Stimulated activated CD8-positive, alpha-beta memory T cell treated with anti-CD3 and anti-CD28 coated beads, Interleukin-12 subunit alpha, Interleukin-12 subunit beta, amount 100 ng/mL, for 24 hours (primary cell): Measurements from ENCODE around the gene GPBP1.
"Not testable (repeated sequence)": the region's sequence is repeated elsewhere in the genome, so short reads cannot be mapped to it uniquely, and the experiment has no call there.

ENCODE experiments used
- DNase-seq: peaks from one replicate; pipeline ENCODE4 v3.0.0-alpha.2; 2020; ENCODE audit errors: extremely low read depth

Gene GPBP1

GRCh38 chr5:57176350-57176857, 2.5 kb downstream of the GPBP1 start:
- no peak for DNase-seq

- DNase-seq, result no peak
Measured at GRCh38 chr5:57177479-57178156, 3.8 kb downstream of the GPBP1 start.

GRCh38 chr5:57178238-57178637, 4.4 kb downstream of the GPBP1 start:
- not testable (repeated sequence) for DNase-seq

- DNase-seq, result no peak
Measured at GRCh38 chr5:57179262-57180200, 5.7 kb downstream of the GPBP1 start.

GRCh38 chr5:57181154-57181553, 7.3 kb downstream of the GPBP1 start:
- DNase-seq, result no peak

GRCh38 chr5:57184322-57184721, 10.5 kb downstream of the GPBP1 start:
- no peak for DNase-seq

- no peak for DNase-seq
Measured at GRCh38 chr5:57185313-57185712, 11.5 kb downstream of the GPBP1 start.

- no peak for DNase-seq
Measured at GRCh38 chr5:57186194-57186593, 12.3 kb downstream of the GPBP1 start.

GRCh38 chr5:57187977-57188376, 14.1 kb downstream of the GPBP1 start:
- not testable (repeated sequence) for DNase-seq

- no peak for DNase-seq
Measured at GRCh38 chr5:57189515-57189914, 15.7 kb downstream of the GPBP1 start.

- DNase-seq, result no peak
Measured at GRCh38 chr5:57190593-57190992, 16.7 kb downstream of the GPBP1 start.

GRCh38 chr5:57191163-57191562, 17.3 kb downstream of the GPBP1 start:
- DNase-seq, result no peak

- DNase-seq, result no peak
Measured at GRCh38 chr5:57191986-57192385, 18.1 kb downstream of the GPBP1 start.

- not testable (repeated sequence) for DNase-seq
Measured at GRCh38 chr5:57192832-57193231, 19.0 kb downstream of the GPBP1 start.

GRCh38 chr5:57193757-57194413, 20.0 kb downstream of the GPBP1 start:
- DNase-seq, result no peak

- DNase-seq, result no peak
Measured at GRCh38 chr5:57194653-57195052, 20.8 kb downstream of the GPBP1 start.

- no peak for DNase-seq
Measured at GRCh38 chr5:57195060-57195459, 21.2 kb downstream of the GPBP1 start.

- no peak for DNase-seq
Measured at GRCh38 chr5:57199866-57200265, 26.0 kb downstream of the GPBP1 start.

- DNase-seq, result no peak
Measured at GRCh38 chr5:57202811-57203210, 29.0 kb downstream of the GPBP1 start.

- no peak for DNase-seq
Measured at GRCh38 chr5:57207007-57207653, 33.3 kb downstream of the GPBP1 start.

GRCh38 chr5:57207681-57208080, 33.8 kb downstream of the GPBP1 start:
- no peak for DNase-seq
